DMS 273 treated with DMSO at 0.1 percent for 48 hours (cell line): ENCODE data around the gene LAMB1.
A peak's percentile ranks its signal among the peaks of the same experiment; 100 is the strongest.
"Not testable (repeated sequence)": the region's sequence is repeated elsewhere in the genome, so short reads cannot be mapped to it uniquely, and the experiment has no call there.

Source experiments
- DNase-seq: peaks from one replicate; lab custom pipeline; 2025; lab: John Stamatoyannopoulos, UW

The LAMB1 gene

DNA sequence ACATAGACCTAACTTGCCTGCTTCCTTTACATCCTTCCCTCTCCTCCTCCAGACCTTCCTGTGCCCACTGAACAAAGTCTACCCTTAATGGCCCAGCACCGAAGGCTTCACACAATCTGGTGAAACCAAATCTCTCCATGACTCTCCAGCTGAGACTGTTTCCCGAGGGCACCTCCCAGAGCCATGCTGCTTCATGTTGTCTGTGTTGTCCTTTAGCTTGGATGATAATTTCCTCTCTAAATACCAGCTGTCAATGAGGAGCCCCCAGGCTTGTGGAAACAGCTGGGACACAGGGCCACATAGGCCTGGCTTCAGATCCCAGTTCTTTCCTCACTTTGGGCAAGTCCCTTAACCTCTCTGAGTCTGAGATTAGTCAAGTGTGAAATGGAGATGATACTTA, 57.6 kb downstream of the LAMB1 start:
- DNase-seq: no peak

DNA sequence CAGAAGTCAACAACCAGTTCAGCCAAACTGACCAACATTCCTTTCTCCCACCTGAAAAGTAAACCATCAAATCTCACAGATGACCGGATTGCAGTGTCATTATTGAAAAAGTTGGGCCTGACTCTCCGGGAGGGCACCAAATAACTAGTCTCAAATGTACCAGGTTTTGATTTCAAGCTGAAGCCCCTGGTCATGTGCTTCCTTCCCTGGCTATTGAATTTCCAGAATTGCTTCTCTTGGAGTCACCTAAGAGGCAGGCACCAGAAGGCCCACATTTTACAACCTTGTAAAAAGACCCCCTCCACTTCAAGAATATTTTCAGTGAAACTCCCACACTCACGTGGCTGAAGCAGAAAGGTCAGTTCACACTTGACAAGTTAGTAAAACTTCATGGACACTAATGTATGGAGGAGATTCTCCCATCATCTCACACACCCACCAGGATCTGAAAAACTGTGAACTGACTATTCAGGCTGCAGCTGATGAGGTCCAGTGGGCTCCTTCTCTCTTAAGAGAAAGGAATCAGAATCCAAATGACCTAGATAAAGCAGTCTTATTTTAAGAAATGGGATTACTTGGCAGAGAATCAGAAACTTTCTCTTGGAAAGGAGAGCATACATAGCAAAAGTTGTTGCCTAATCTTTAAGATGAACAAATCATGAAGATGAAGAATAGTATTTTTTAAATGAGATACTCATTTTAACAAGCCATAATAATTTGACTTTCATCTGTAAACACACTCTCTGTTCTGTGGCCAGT, 58.4 kb downstream of the LAMB1 start:
- no peak for DNase-seq

DNA sequence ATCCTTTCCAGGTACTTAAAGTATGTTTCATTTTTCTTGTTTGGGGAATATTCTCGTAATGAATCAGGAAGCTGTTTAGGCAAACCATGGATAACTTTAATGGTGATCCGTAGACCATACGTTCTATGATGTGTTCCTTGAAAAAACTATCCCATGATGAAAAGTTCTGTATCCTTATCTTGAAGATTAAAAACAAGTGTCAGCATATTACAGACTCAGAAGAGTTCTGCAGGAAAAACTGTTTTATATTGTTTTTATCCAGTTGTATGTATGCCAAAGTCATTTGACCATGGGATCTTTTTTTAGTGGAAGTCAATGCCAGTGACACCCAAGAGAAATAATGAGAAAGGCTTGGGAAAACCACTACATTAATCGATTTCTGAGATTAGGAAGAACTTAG, 59.9 kb downstream of the LAMB1 start:
- no peak for DNase-seq

DNA sequence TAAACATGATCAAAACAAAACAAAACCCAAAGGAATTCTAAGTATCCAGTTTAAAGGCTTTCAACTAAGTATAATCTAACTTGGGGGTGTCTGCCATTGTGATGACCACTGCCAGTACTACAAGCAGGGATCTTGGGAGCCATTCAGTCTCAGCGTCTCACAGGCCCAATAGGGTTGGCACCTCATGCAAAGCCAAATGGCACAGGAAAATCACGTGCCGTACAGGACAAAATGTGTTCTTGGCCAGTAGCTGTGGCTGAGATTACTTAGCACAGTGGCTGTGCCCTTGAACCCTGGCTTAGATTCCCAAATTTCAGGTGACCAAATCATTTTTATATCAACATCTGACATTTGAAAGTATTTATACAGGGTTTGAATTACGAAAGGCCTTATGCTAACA, 62.0 kb downstream of the LAMB1 start:
- DNase-seq: no peak

DNA sequence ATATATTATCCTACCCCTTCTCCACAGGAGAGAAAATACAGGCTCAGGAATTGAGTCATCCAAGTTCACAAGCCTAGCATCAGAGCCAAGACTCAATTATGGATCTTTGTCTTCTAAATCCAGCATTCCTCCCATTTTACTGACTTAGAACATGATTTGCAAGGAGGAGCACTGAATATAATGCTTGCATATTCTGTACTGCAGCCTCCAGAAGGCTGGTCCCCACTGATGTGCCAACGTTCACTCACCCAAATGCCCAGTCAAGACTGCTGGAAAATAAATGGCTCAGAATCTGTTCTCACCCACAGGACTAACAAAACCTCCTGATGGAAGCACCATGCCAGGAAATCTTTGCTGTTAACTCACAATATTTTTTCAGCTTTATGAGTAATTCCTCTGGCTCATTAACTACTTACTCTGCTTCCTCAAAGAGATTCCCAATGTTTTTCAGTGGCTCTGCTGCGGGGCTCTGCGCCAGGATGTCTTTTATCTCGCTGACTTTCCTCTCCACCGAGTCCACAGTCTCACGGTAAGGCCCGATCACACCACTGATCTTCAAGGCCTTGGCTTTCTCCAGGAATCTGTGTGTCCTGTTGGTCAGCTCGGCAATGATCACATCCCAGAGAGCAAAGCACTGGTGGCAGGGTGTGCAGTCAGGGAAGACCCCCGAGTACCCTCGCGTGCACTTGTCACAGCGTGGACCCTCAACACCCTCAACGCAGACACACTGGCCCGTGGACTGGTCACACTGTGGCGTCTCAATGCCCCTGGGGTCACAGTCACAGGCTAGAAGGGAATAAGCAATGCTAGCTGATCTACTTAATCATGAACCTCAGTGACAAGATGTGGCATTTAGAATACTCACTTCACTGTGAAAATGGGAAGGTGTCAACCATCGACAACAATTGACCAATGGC, 63.1 kb downstream of the LAMB1 start:
- DNase-seq: no peak

DNA sequence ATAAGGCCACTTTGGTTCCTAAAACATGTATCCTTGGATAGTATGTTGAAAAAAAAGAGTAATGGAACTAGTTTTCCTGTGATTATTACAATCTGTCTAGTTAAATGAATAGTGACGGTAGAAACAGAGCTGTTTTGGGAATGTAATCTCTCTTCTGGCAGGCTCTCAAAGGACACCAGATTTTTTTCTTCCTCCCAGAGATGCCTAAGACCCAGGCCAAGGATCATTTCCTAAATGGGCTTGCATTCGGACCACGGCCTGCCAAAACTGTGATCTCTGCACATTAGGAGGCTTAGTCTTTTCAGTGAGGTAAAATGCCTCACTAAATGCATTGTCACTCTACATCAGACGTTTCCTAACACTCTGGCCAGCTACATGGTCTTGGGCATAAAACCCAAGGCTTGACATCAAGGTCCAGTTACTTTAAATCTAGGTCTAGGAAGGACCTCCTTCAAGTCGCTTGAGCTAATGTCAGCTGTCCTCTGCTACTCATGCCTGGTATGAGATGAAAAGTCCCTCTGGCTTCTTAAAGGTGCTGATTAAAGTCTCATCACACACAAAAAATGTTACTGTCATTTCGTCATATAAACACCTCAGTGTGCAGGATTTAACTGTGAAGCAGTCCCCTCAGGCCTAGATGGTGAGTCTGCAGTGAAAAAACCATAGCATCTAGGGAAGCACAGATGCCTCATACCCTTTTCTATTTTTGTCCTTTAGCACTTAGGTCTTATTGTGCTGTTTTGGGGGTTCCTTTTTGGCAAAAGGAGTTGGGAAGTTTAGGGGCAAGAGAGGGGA, 64.3 kb downstream of the LAMB1 start:
- DNase-seq: no peak

DNA sequence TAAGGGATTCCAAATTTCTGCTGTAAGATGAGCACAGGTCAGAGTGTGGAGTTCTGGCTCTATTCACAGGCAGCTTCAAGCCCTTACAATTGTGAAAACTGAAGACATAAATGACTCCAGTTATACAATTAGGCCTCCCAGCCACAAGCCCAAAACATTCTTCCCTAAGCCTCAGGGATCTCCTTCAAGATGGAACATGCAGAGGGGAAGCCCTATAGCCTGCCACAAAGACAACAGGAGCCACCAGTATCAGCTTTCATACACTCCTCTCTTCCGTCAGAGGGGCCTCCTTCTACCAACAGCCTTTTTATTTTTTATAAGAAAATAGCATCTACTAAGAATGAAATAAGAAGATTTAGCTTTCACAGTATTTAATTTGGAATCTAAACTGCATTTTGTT, 65.4 kb downstream of the LAMB1 start:
- DNase-seq: no peak

DNA sequence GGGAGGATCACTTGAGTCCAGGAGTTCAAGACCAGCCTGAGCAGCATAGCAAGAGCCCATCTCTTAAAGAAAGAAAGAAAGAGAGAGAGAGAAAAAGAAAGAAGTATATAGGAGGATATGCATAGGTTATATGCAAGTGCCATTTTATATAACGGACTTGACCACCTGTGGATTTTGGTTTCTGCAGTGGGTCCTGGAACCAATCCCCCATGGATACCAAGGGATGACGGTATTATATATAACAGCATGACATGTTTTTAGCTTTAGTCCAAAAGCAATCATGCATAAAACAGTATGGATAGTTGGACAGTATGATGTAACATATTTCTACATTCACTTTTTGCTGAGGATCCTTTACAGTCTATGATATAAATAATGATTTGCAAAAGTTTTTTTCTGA, 66.6 kb downstream of the LAMB1 start:
- no peak for DNase-seq

DNA sequence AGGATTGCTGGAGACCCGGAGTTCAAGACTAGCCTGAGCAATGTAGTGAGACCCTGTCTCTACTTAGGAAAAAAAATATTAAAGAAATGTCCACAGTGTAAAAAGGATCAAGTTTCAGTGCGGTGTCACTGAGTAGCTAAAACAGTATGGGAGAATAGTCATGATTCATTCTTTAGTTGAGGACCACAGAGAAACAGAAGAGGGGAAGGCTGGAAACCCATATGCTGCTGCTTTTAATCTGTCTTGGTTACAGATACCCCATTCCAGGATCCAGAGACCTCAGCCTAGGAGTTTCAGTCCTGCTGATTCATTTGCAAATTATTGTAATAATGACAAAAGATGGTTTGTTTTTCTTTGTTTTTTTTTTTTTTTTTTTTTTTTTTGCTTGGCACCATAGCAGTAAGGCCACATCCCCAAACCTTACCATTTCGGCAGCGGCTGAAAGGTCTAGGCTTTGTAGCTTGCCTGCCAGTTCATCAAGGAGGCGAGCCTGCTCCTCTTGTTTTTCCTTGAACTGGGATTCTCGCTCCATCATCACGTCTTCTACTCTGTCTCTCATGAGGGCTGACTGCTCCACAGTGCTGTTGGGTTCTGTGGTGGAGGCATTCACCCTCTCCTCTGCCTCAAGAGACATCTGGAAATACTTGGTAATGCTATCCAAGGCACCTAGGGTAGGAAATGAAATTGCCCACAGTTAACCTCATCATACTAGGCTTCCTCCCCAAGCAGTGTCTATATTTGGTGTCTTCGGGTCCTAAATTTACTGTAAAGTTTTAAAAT, 67.8 kb downstream of the LAMB1 start:
- no peak for DNase-seq

DNA sequence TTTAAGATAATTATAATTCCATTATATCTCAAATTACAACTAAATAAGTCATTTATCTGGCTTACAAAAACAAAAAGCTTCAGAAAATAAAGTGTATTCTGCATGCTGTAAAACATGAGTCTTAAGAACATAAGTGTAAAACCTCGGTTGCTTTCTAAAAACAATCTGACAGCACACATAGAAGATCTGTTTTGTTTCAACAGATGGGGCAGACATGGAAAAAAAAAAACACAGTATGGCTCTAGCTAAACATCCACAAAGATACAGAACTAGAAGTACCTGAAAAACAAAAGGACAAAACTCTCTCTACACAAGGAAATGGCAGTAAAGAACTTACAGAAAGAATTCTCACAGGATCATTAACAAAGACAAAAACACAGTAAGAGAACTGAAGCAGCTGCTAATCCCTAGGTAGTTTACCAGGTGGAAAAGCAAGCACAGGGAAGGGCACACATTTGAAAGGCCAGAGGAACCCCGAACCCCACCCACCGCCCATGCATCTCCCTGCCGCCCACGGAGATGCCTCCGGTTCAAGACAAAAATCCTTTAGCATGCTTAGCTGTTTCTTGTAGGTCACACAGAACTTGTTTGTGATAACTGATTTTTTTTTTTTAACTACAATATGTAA, 69.5 kb downstream of the LAMB1 start:
- no peak for DNase-seq

DNA sequence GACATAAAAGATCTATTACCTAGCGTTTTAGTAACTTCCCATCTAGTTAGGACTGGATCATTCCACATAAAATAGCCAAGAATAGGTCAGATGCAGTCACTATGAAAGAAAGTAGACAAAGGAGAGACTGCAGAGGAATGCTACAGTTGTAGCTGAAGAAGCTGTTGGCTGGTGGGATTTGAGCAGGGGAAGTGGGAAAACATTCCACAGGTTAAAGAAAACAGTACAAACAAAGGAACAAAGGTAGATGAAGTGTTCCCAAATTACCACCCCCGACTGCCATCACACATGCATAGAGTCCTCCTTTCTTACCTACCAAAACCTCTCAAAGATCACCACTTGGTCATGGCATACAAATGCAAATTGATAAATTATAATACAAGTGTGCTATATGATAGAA, 70.2 kb downstream of the LAMB1 start:
- no peak for DNase-seq

DNA sequence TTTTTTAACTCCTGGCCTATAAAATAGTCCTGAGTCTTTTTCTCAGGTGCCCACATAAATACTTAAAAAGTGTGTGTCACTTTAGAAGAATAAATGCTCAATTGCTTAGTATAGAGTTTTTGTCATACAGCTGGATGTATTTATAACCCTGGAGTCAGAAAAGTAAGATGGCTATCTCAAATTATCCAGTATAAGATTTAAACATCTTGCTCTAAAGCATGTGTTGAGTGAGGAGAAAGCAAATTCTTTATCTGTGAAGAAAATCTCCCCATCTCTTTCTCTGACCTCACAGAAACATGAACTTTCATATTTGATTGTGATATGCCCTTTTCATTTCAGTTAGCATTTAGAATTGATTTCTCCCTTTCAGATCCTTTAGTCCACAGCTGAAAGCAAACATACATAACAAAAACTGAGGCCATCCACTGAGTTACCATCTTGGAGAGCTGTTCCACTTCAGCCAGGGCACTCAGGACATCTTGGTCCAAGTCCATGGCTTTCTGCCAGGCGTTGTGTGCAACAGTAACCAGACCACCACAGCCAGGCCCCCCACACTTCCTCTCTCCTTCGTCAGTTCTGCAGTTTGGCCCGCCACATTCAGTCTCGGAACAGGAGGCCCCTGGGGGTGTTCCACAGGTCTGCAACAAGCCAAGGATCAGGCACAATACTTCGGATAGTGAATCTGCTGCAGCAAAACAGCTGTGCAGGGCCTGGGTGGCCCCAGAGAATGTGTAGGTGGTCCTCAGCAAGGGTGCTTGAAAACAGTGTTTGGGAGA, 71.0 kb downstream of the LAMB1 start:
- no peak for DNase-seq

DNA sequence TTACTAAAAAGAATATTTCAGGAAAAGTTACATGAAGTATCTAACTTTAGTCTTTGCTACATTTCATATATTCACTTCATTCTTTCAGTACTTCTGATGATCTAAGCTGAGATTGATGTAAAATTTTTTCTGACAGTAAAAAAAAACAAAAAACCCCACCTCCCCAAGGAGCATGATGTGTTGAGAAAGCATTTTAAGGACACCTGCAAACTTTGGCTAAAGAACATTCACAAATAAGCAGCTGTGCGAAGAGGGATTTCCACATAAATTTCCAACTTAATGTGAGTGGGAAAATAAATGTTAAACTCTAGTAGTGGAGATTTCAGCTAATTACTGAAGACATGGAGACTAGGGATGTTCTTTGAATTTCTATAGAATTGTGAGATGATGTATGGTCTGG, 76.5 kb downstream of the LAMB1 start:
- no peak for DNase-seq

DNA sequence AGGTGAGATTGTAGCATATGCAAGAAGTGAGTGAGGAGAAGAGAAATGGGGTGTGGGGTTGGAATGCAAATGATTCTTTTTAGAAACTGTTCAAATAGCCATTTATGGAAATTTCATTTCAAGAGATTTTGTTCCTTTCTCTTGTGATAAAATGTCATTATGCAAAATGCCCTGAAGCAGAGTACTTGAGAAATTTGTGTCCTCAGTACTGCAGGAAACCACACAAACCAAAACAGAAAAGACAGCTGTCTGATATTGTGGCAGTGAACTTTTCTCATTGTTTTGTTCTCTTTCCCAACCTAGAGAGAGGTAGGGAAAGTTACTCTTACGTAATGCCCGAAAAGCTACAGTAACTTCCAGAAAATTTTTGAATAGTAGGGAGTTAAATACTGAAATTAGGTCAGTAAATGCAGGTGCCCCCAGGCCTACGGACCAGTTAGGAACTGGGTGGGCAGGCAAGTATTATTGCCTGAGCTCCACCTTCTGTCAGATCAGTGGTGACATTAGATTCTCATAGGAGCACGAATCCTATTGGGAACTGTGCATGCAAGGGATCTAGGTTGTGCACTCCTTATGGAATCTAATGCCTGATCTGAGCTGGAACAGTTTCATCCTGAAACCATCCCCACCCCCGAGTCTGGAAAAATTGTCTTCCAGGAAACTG, 78.0 kb downstream of the LAMB1 start:
- DNase-seq: no peak

DNA sequence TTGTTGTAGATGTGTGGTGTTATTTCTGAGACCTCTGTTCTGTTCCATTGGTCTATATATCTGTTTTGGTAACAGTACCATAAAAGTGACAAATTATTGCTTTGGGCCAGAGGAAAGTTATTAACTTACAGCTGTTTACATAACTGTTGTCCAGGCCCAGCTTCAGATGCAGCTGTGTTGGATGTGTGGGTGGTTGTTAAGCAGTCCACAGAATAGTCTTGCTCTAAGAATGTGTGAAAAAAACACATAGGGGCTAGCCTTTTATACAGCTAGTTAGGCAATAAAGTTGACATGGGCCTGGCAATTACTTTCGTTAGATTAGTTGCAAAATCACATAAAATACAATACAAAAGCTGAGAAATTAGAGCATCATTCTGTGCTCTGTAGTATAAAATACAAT, 80.1 kb downstream of the LAMB1 start:
- DNase-seq: no peak

DNA sequence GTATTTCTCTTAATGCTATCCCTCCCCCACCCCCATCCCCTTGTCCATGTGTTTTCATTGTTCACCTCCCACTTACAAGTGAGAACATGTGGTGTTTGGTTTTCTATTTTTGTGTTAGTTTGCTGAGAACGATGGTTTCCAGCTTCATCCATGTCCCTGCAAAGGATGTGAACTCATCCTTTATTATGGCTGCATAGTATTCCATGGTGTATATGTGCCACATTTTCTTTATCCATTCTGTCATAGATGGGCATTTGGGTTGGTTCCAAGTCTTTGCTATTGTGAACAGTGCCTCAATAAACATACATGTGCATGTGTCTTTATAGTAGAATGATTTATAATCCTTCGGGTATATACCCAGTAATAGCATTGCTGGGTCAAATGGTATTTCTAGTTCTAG, 81.1 kb downstream of the LAMB1 start:
- not testable (repeated sequence) for DNase-seq

DNA sequence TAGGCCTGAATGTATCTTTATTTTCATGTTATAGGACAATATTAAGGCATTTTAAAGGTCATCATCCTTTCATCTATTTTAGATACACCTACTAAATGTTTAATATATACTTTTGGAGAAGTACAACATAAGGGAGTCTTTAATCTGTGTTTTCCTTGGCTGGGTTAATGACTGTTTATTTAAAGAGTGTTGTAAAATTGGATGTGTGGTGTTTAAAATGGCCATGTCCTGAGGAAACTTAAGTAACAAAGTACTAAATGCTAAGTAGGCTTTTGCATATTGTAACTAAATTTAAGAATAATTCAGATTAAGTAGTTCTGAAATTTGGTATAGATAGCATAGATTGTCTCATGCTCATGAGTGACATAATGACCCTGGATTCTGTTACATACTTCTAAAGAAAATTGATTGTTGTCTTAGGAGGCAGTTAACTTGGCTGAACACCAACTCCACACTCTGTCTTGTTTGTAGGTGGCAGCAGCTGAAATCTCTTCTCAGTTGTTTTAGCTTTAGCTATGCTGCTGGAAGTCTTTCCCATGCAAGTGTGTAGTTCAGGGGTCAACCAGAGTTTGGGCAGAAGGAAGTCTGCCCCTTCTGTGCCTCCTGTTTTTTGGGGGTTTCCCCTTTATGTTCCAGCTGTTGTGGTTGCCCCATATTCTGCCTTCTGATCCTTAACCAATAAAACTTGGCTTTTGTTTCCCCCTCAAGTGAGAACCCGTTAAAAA, 82.8 kb downstream of the LAMB1 start:
- DNase-seq: peak; percentile 32

DNA sequence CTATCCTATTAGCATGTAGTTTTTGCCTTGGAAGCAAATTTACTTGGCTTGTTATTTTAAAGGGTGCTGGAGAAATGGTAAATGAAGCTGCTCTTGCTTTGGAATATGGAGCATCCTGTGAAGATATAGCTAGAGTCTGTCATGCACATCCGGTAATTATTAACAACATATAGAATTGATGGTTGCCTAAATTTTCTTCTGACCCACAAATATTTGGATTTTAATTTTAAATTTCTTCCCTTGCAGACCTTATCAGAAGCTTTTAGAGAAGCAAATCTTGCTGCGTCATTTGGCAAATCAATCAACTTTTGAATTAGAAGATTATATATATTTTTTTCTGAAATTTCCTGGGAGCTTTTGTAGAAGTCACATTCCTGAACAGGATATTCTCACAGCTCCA, 84.0 kb downstream of the LAMB1 start:
- no peak for DNase-seq
